Keratinocyte (primary cell): Measurements from ENCODE around the gene INSIG1. TPM values are rescaled to one million over a fixed set of nuclear protein-coding genes. Genes with fewer than 3 reads are reported as not detected.

Experiments used
- DNase-seq: peaks from one replicate; pipeline ENCODE4 v3.0.0-alpha.2; 2011; ENCODE audit warnings: low read depth, missing footprints, low spot score
- FAIRE-seq: peaks from 2 replicates; lab custom pipeline; 2011; peaks lifted over from hg19 to GRCh38; lab: Jason Lieb, UNC
- H2AFZ ChIP-seq: 2 replicates; pipeline ENCODE4 v1.6.0; 2012; ENCODE audit warnings: low read length, control low read depth, inconsistent platforms; ENCODE audit not compliant: control insufficient read depth
- H3K27ac ChIP-seq: 2 replicates; pipeline ENCODE4 v1.5.1; 2011; ENCODE audit warnings: low read length; ENCODE audit not compliant: control insufficient read depth, insufficient read depth
- H3K27me3 ChIP-seq: 3 replicates; pipeline ENCODE4 v1.6.0; 2011; ENCODE audit warnings: low read length; ENCODE audit not compliant: control insufficient read depth, insufficient read depth; ENCODE audit errors: extremely low read depth
- H3K36me3 ChIP-seq, 2 experiments: 2 replicates in 1 of 2; 3 replicates in 1 of 2; pipeline ENCODE4 v1.5.1; 2011; ENCODE audit warnings: low read length in 2 of 2, mild to moderate bottlenecking in 1 of 2; ENCODE audit not compliant: control insufficient read depth in 2 of 2, insufficient read depth in 2 of 2; ENCODE audit errors: extremely low read depth in 1 of 2
- H3K4me1 ChIP-seq: 3 replicates; pipeline ENCODE4 v1.5.1; 2011; ENCODE audit warnings: low read length; ENCODE audit not compliant: control insufficient read depth, insufficient read depth; ENCODE audit errors: extremely low read depth
- H3K4me2 ChIP-seq: 3 replicates; pipeline ENCODE4 v1.6.0; 2011; ENCODE audit warnings: low read depth, low read length; ENCODE audit not compliant: control insufficient read depth, insufficient read depth; ENCODE audit errors: extremely low read depth
- H3K4me3 ChIP-seq, 3 experiments: fragments of 200-600 bp in 1 of 3; sonication (generic) in 1 of 3; 2 replicates in 2 of 3; 3 replicates in 1 of 3; pipeline ENCODE4 v1.5.1; 2011 to 2016; ENCODE audit warnings: low read length in 3 of 3, mild to moderate bottlenecking in 3 of 3, control low read depth in 2 of 3, inconsistent platforms in 1 of 3, low read depth in 1 of 3, mixed read lengths in 1 of 3, mixed run types in 1 of 3, moderate library complexity in 1 of 3; ENCODE audit not compliant: control insufficient read depth in 2 of 3, insufficient read depth in 2 of 3; ENCODE audit errors: extremely low read depth in 1 of 3
- H3K79me2 ChIP-seq: 2 replicates; pipeline ENCODE4 v1.6.0; 2012; ENCODE audit warnings: low read length; ENCODE audit not compliant: control insufficient read depth, insufficient read depth
- H3K9ac ChIP-seq: 3 replicates; pipeline ENCODE4 v1.6.0; 2011; ENCODE audit warnings: low read length; ENCODE audit not compliant: control insufficient read depth, insufficient read depth; ENCODE audit errors: extremely low read depth
- H3K9me1 ChIP-seq: 3 replicates; pipeline ENCODE4 v1.6.0; 2011; ENCODE audit warnings: low read length; ENCODE audit not compliant: control insufficient read depth, insufficient read depth; ENCODE audit errors: extremely low read depth
- H3K9me3 ChIP-seq: 2 replicates; pipeline ENCODE4 v1.5.1; 2012; ENCODE audit warnings: low read depth, low read length; ENCODE audit not compliant: control insufficient read depth
- H4K20me1 ChIP-seq: 3 replicates; pipeline ENCODE4 v1.6.0; 2011; ENCODE audit warnings: low read length; ENCODE audit not compliant: control insufficient read depth, insufficient read depth; ENCODE audit errors: extremely low read depth
- EZH2 ChIP-seq: IDR thresholded peaks from one replicate; pipeline ENCODE4 v1.6.1; 2012; ENCODE audit warnings: inconsistent platforms, mild to moderate bottlenecking, low read length, moderate library complexity
- dilution Hi-C: fragments of 300-500 bp; cut with MboI; formaldehyde crosslinking; loops from one replicate; pipeline ENCODE4 v1.7.0; 2020; ENCODE audit warnings: low sequenced_read_pairs; ENCODE audit not compliant: extremely low pct_ligation_motif_present
- polyA plus RNA-seq, 5 experiments: library from polyadenylated mRNA; depleted of rRNA in 3 of 5; stranded (reverse) in 3 of 5; stranded (forward) in 1 of 5; unstranded in 1 of 5; fragments of >200 nt; gene quantifications; 1 replicate in 1 of 5; 2 replicates in 3 of 5; 3 replicates in 1 of 5; pipeline versions ENCODE4 v1.2.1 to v1.2.3, GENCODE V29; 2011 to 2012; ENCODE audit warnings: missing spikeins in 2 of 5, low read depth in 1 of 5, low replicate concordance in 1 of 5
- TF ChIP-seq, protein P1 (sequence below), 3 experiments: IDR thresholded peaks in 1 of 3; conservative IDR thresholded peaks in 1 of 3; optimal IDR thresholded peaks in 1 of 3; 2 replicates in 2 of 3; 3 replicates in 1 of 3; pipeline versions ENCODE3 to v1.5.1; 2011; ENCODE audit warnings: low read length in 3 of 3, mild to moderate bottlenecking in 3 of 3, moderate library complexity in 2 of 3, control low read depth in 1 of 3, inconsistent platforms in 1 of 3; ENCODE audit not compliant: insufficient read depth in 2 of 3; ENCODE audit errors: extremely low read depth in 1 of 3

The INSIG1 gene
- polyA plus RNA-seq, 1 donor (not counting 4 experiments of a cell fraction or from before 2014, with no cell fraction given) = 104 TPM

DNA sequence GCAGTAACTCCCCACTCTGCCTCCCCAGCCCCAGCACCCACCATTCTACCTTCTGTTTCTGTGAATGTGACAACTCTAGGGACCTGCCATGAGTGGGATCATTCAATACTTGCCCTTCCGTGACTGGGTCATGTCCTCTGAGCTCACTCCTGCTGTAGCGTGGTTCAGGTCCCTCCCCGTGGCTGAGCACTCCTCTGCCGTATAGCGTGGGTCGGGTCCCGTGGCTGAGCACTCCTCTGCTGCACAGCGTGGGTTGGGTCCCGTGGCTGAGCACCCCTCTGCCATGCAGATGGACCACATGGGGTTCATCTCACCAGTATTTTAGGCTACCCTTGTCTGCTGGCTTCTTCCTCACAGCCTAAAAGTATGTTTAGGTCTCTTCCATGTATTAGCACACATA is 43.0 kb downstream of the INSIG1 start:
- H3K79me2 ChIP-seq = no peaks in the 10 kb centered on the region
- no peaks in the 10 kb centered on the region for H3K36me3 ChIP-seq
- no peak overlapping the region for H3K27ac ChIP-seq
- H4K20me1 ChIP-seq = no peaks in the 10 kb centered on the region
- FAIRE-seq (no peak), DNase-seq (no peak)
- no peaks in the 10 kb centered on the region for H3K4me1 ChIP-seq
- H3K4me2 ChIP-seq = no peak overlapping the region
- TF ChIP-seq, protein P1, sequence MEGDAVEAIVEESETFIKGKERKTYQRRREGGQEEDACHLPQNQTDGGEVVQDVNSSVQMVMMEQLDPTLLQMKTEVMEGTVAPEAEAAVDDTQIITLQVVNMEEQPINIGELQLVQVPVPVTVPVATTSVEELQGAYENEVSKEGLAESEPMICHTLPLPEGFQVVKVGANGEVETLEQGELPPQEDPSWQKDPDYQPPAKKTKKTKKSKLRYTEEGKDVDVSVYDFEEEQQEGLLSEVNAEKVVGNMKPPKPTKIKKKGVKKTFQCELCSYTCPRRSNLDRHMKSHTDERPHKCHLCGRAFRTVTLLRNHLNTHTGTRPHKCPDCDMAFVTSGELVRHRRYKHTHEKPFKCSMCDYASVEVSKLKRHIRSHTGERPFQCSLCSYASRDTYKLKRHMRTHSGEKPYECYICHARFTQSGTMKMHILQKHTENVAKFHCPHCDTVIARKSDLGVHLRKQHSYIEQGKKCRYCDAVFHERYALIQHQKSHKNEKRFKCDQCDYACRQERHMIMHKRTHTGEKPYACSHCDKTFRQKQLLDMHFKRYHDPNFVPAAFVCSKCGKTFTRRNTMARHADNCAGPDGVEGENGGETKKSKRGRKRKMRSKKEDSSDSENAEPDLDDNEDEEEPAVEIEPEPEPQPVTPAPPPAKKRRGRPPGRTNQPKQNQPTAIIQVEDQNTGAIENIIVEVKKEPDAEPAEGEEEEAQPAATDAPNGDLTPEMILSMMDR (optimal IDR thresholded peaks at IDR 0.05 in 1 of 3, IDR thresholded peaks at IDR 0.05 in 1 of 3, conservative IDR thresholded peaks at IDR 0.05 in 1 of 3; ENCODE audit: extremely low read depth in 1 of 3, insufficient read depth in 2 of 3, low read length in 3 of 3) = no peak
- no peak for TF ChIP-seq EZH2
- H3K4me3 ChIP-seq = no peak overlapping the region
- no peaks in the 10 kb centered on the region for H3K27me3 ChIP-seq
- no peaks in the 10 kb centered on the region for H3K9me3 ChIP-seq
- no peak overlapping the region for H2AFZ ChIP-seq
- H3K9me1 ChIP-seq = no peaks in the 10 kb centered on the region
- no peak overlapping the region for H3K9ac ChIP-seq
- dilution Hi-C loops = no loop called here

GRCh38 chr7:155341463-155341983 is 43.8 kb downstream of the INSIG1 start:
- no peaks in the 10 kb centered on the region for H3K4me1 ChIP-seq
- FAIRE-seq = no peak
- TF ChIP-seq, protein P1 (optimal IDR thresholded peaks at IDR 0.05 in 1 of 3, IDR thresholded peaks at IDR 0.05 in 1 of 3, conservative IDR thresholded peaks at IDR 0.05 in 1 of 3; ENCODE audit: extremely low read depth in 1 of 3, insufficient read depth in 2 of 3, low read length in 3 of 3) = no peak
- no peak for TF ChIP-seq EZH2
- no peaks in the 10 kb centered on the region for H3K9me3 ChIP-seq
- DNase-seq = no peak
- no peak overlapping the region for H3K27ac ChIP-seq
- H3K27me3 ChIP-seq = no peaks in the 10 kb centered on the region
- no peak overlapping the region for H3K4me3 ChIP-seq
- dilution Hi-C loops = no loop called here
- H4K20me1 ChIP-seq = no peaks in the 10 kb centered on the region
- H3K9me1 ChIP-seq = no peaks in the 10 kb centered on the region
- H2AFZ ChIP-seq = no peak overlapping the region
- H3K36me3 ChIP-seq = no peaks in the 10 kb centered on the region
- no peaks in the 10 kb centered on the region for H3K79me2 ChIP-seq
- H3K9ac ChIP-seq = no peak overlapping the region
- H3K4me2 ChIP-seq = no peak overlapping the region
